H9 (cell line): ENCODE data around the gene STIM2. TPM values are rescaled to one million over a fixed set of nuclear protein-coding genes. Genes with fewer than 3 reads are reported as not detected.

Experiments used
- DNase-seq: peaks from one replicate; pipeline ENCODE4 v3.0.0-alpha.2; 2017
- H2AFZ ChIP-seq: one replicate; pipeline ENCODE4 v1.6.1; 2013; ENCODE audit warnings: mild to moderate bottlenecking, low read length, control low read depth, moderate library complexity
- H2AK5ac ChIP-seq: 2 replicates; pipeline ENCODE4 v1.6.1; 2013; ENCODE audit warnings: low read length, control low read depth, mixed read lengths; ENCODE audit not compliant: insufficient read length
- H2BK120ac ChIP-seq: one replicate; pipeline ENCODE4 v1.6.1; 2013; ENCODE audit warnings: low read depth, mild to moderate bottlenecking, low read length, control low read depth, inconsistent platforms; ENCODE audit not compliant: poor library complexity, severe bottlenecking
- H2BK12ac ChIP-seq: 2 replicates; pipeline ENCODE4 v1.6.1; 2013; ENCODE audit warnings: low read length, control low read depth, mixed read lengths, low read depth; ENCODE audit not compliant: insufficient read length
- H2BK15ac ChIP-seq: 2 replicates; pipeline ENCODE4 v1.6.1; 2013; ENCODE audit warnings: low read depth, low read length, control low read depth
- H2BK20ac ChIP-seq: one replicate; pipeline ENCODE4 v1.6.1; 2013; ENCODE audit warnings: low read depth, mild to moderate bottlenecking, low read length, control low read depth, inconsistent platforms; ENCODE audit not compliant: poor library complexity, severe bottlenecking
- H2BK5ac ChIP-seq: 2 replicates; pipeline ENCODE4 v1.6.1; 2013; ENCODE audit warnings: low read length, control low read depth, mixed read lengths; ENCODE audit not compliant: insufficient read length
- H3K14ac ChIP-seq: 2 replicates; pipeline ENCODE4 v1.6.1; 2013; ENCODE audit warnings: low read length, control low read depth; ENCODE audit not compliant: insufficient read depth
- H3K18ac ChIP-seq: 2 replicates; pipeline ENCODE4 v1.6.1; 2013; ENCODE audit warnings: low read depth, mild to moderate bottlenecking, mixed read lengths, low read length, control low read depth; ENCODE audit not compliant: insufficient read length
- H3K23ac ChIP-seq: 2 replicates; pipeline ENCODE4 v1.6.1; 2013; ENCODE audit warnings: low read length, control low read depth, mixed read lengths, low read depth; ENCODE audit not compliant: insufficient read length
- H3K23me2 ChIP-seq: 2 replicates; pipeline ENCODE4 v1.6.1; 2013; ENCODE audit warnings: low read depth, mild to moderate bottlenecking, mixed read lengths, low read length, control low read depth; ENCODE audit not compliant: insufficient read length, poor library complexity, severe bottlenecking
- H3K27ac ChIP-seq: 2 replicates; pipeline ENCODE4 v1.5.1; 2013; ENCODE audit warnings: low read length, control low read depth, mixed read lengths, low read depth; ENCODE audit not compliant: insufficient read length
- H3K27me3 ChIP-seq: 2 replicates; pipeline ENCODE4 v1.6.1; 2013; ENCODE audit warnings: low read length, control low read depth, inconsistent platforms; ENCODE audit not compliant: insufficient read depth
- H3K4ac ChIP-seq: 2 replicates; pipeline ENCODE4 v1.6.1; 2013; ENCODE audit warnings: low read depth, mild to moderate bottlenecking, control low read depth, inconsistent platforms, low read length, moderate library complexity
- H3K4me1 ChIP-seq: 2 replicates; pipeline ENCODE4 v1.6.1; 2013; ENCODE audit warnings: low read length, control low read depth, inconsistent platforms; ENCODE audit not compliant: insufficient read depth
- H3K4me2 ChIP-seq: 2 replicates; pipeline ENCODE4 v1.6.1; 2013; ENCODE audit warnings: low read length, control low read depth, mixed read lengths; ENCODE audit not compliant: insufficient read length, insufficient read depth
- H3K56ac ChIP-seq: 2 replicates; pipeline ENCODE4 v1.6.1; 2013; ENCODE audit warnings: low read depth, mild to moderate bottlenecking, mixed read lengths, low read length, control low read depth; ENCODE audit not compliant: insufficient read length
- H3K79me1 ChIP-seq: 2 replicates; pipeline ENCODE4 v1.6.1; 2013; ENCODE audit warnings: low read depth, mild to moderate bottlenecking, moderate library complexity, low read length, control low read depth, inconsistent platforms; ENCODE audit not compliant: insufficient read depth, poor library complexity, severe bottlenecking
- H3K79me2 ChIP-seq: 2 replicates; pipeline ENCODE4 v1.6.1; 2013; ENCODE audit warnings: low read length, control low read depth, inconsistent platforms; ENCODE audit not compliant: insufficient read depth
- H3K9ac ChIP-seq: 2 replicates; pipeline ENCODE4 v1.6.1; 2013; ENCODE audit warnings: low read length, control low read depth, mixed read lengths; ENCODE audit not compliant: insufficient read length; ENCODE audit errors: extremely low read depth
- H3K9me3 ChIP-seq: one replicate; pipeline ENCODE4 v1.6.1; 2013; ENCODE audit warnings: low read depth, low read length, inconsistent platforms; ENCODE audit not compliant: control insufficient read depth
- H3T11ph ChIP-seq: one replicate; pipeline ENCODE4 v1.6.1; 2013; ENCODE audit warnings: mild to moderate bottlenecking, low read length, control low read depth, inconsistent platforms
- H4K20me1 ChIP-seq: one replicate; pipeline ENCODE4 v1.6.1; 2013; ENCODE audit not compliant: control insufficient read depth, insufficient read length, insufficient read depth
- H4K5ac ChIP-seq: 2 replicates; pipeline ENCODE4 v1.6.1; 2013; ENCODE audit warnings: low read depth, mild to moderate bottlenecking, mixed read lengths, low read length, control low read depth; ENCODE audit not compliant: insufficient read length
- H4K8ac ChIP-seq: replicated peaks from 2 replicates; pipeline ENCODE4 v1.6.1; 2013; ENCODE audit warnings: low read length, control low read depth, mixed read lengths, low read depth; ENCODE audit not compliant: insufficient read length
- H4K91ac ChIP-seq: 2 replicates; pipeline ENCODE4 v1.6.1; 2013; ENCODE audit warnings: low read depth, mild to moderate bottlenecking, moderate library complexity, mixed read lengths, low read length, control low read depth; ENCODE audit not compliant: insufficient read length
- H3K27ac Mint-ChIP-seq, 3 experiments: 2 replicates in 2 of 3; 3 replicates in 1 of 3; pipeline ENCODE4 v1.8.0; 2020 to 2021; ENCODE audit warnings: mixed read lengths in 3 of 3, mild to moderate bottlenecking in 1 of 3, moderate library complexity in 1 of 3
- H3K27me3 Mint-ChIP-seq: 2 replicates; pipeline ENCODE4 v1.8.0; 2021; ENCODE audit warnings: low read depth, mild to moderate bottlenecking, moderate library complexity, mixed read lengths
- H3K36me3 Mint-ChIP-seq, 3 experiments: 2 replicates in 2 of 3; 3 replicates in 1 of 3; pipeline ENCODE4 v1.8.0; 2020 to 2021; ENCODE audit warnings: low read depth in 3 of 3, mixed read lengths in 3 of 3; ENCODE audit not compliant: insufficient read depth in 1 of 3
- H3K4me1 Mint-ChIP-seq, 2 experiments: 2 replicates each; pipeline ENCODE4 v1.8.0; 2020; ENCODE audit warnings: mixed read lengths in 2 of 2
- H3K4me3 Mint-ChIP-seq, 2 experiments: 2 replicates in 1 of 2; 3 replicates in 1 of 2; pipeline ENCODE4 v1.8.0; 2020 to 2021; ENCODE audit warnings: mild to moderate bottlenecking in 2 of 2, mixed read lengths in 2 of 2, moderate library complexity in 1 of 2
- H3K9me3 Mint-ChIP-seq, 2 experiments: 2 replicates in 1 of 2; 3 replicates in 1 of 2; pipeline ENCODE4 v1.8.0; 2020; ENCODE audit warnings: mild to moderate bottlenecking in 2 of 2, mixed read lengths in 2 of 2, moderate library complexity in 1 of 2
- WGBS: extraction: QIAGEN DNeasy Blood & Tissue Kit; methylation state at CpG from one replicate; pipeline ENCODE4 v1.1.7; 2013; ENCODE audit warnings: missing lambda C conversion rate, low lambda C conversion rate, mixed read lengths; ENCODE audit not compliant: insufficient read length; ENCODE audit errors: extremely low coverage; 5-methylcytosine and 5-hydroxymethylcytosine counted together
- total RNA-seq: library from RNA; stranded (reverse); gene quantifications from 2 replicates; pipeline ENCODE4 v1.2.1, GENCODE V29; 2021
- TF ChIP-seq, protein P1 (sequence below): fragments of 200-600 bp; sonication (generic); conservative IDR thresholded peaks from 3 replicates; pipeline ENCODE4 v1.8.0; 2021; ENCODE audit warnings: antibody characterized with exemption, mild to moderate bottlenecking

STIM2 gene
- total RNA-seq, 1 experiment from 2014 or later, result 26.2 TPM

DNA sequence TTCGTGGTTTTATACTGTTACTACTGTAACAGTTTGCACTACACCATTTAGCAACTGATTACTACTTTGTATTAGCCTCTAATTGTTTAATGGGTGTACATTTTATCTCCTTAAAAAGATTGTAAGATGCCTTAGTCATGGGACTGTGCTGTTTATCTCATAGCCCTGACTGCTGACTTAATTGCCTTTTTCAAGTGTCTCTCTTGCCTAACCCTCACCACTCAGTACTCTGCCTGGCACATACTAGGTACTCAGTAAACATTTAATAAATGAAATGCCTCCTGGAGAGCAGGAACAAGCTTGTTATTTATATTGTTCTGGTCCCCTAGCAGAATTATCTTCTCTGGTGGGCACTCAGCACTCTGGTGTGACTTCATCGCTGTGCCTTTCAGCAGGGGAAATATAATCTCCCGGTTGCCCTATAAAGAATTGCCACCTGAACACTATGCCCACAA, 1.7 kb upstream of the STIM2 start:
- Histone ChIP-seq H3K14ac (no peak overlapping the region), H2BK5ac (no peak overlapping the region), H4K91ac (no peak overlapping the region), H2AK5ac (no peak overlapping the region), H2BK12ac (no peak overlapping the region), H3K27ac (no peak overlapping the region), H2BK120ac (no peak overlapping the region), H3K79me1 (no peaks in the 10 kb centered on the region), H3K4me2 (no peak overlapping the region), H3K56ac (no peak overlapping the region), H3T11ph (no peak overlapping the region), H3K23me2 (peaks cover 19% of the 10 kb centered on the region), H4K20me1 (no peaks in the 10 kb centered on the region), H3K4me1 (no peaks in the 10 kb centered on the region; the same call in 1 of the 2 replicates), H3K9ac (no peak overlapping the region), H3K9me3 (no peaks in the 10 kb centered on the region), H3K18ac (no peak overlapping the region), H3K27me3 (no peaks in the 10 kb centered on the region), H2BK15ac (no peak overlapping the region), H4K5ac (no peak overlapping the region), H3K79me2 (no peaks in the 10 kb centered on the region), H3K23ac (no peak overlapping the region), H4K8ac (no peak overlapping the region), H2AFZ (no peak overlapping the region), H3K4ac (no peak overlapping the region), H2BK20ac (no peak overlapping the region)
- H3K4me1 Mint-ChIP-seq, result peaks cover 45 to 52% of the 10 kb centered on the region in 2 experiments
- TF ChIP-seq, protein P1, sequence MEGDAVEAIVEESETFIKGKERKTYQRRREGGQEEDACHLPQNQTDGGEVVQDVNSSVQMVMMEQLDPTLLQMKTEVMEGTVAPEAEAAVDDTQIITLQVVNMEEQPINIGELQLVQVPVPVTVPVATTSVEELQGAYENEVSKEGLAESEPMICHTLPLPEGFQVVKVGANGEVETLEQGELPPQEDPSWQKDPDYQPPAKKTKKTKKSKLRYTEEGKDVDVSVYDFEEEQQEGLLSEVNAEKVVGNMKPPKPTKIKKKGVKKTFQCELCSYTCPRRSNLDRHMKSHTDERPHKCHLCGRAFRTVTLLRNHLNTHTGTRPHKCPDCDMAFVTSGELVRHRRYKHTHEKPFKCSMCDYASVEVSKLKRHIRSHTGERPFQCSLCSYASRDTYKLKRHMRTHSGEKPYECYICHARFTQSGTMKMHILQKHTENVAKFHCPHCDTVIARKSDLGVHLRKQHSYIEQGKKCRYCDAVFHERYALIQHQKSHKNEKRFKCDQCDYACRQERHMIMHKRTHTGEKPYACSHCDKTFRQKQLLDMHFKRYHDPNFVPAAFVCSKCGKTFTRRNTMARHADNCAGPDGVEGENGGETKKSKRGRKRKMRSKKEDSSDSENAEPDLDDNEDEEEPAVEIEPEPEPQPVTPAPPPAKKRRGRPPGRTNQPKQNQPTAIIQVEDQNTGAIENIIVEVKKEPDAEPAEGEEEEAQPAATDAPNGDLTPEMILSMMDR, result no peak
- H3K27ac Mint-ChIP-seq, result no peak overlapping the region
- DNase-seq, result no peak
- H3K27me3 Mint-ChIP-seq, result peaks cover 3% of the 10 kb centered on the region; the same call in 1 of the 2 replicates
- no CpG with 5 or more reads among the region's 3 CpGs for WGBS
- H3K36me3 Mint-ChIP-seq, result no peaks in the 10 kb centered on the region; a peak in 1 of 7 replicates
- H3K9me3 Mint-ChIP-seq, result no peaks in the 10 kb centered on the region; a peak in 1 of 5 replicates
- H3K4me3 Mint-ChIP-seq, result peak overlapping the region; percentile 83 to 84
